Mucosa of gallbladder (tissue), 1 donor: ENCODE measurements around the gene CDH4. TPM values are rescaled to one million over a fixed set of nuclear protein-coding genes. Genes with fewer than 3 reads are reported as not detected.

ENCODE experiments used
- DNase-seq: peaks from one replicate; pipeline ENCODE4 v3.0.0-alpha.2; 2020; ENCODE audit warnings: low spot score
- total RNA-seq: library from RNA; stranded (reverse); gene quantifications from one replicate; pipeline ENCODE4 v1.2.1, GENCODE V29; 2021
- donor health status: DM: no; HTN: no; CAD: no.

CDH4 gene
- total RNA-seq, 1 donor from 2014 or later: 3.5 TPM

GRCh38 chr20:61516346-61517208, 264.5 kb downstream of the CDH4 start:
- no peak for DNase-seq

GRCh38 chr20:61517419-61517818, 265.4 kb downstream of the CDH4 start:
- no peak for DNase-seq

- no peak for DNase-seq
Measured at GRCh38 chr20:61518424-61518951, 266.4 kb downstream of the CDH4 start.

GRCh38 chr20:61519488-61519887, 267.4 kb downstream of the CDH4 start:
- no peak for DNase-seq

GRCh38 chr20:61520076-61520892, 268.2 kb downstream of the CDH4 start:
- DNase-seq: no peak

GRCh38 chr20:61520893-61521460, 268.9 kb downstream of the CDH4 start:
- no peak for DNase-seq

GRCh38 chr20:61521687-61522420, 269.8 kb downstream of the CDH4 start:
- DNase-seq: no peak

- DNase-seq: no peak
Measured at GRCh38 chr20:61522498-61523090, 270.5 kb downstream of the CDH4 start.

GRCh38 chr20:61523145-61523544, 271.1 kb downstream of the CDH4 start:
- DNase-seq: no peak

GRCh38 chr20:61524951-61525666, 273.0 kb downstream of the CDH4 start:
- DNase-seq: no peak

GRCh38 chr20:61525781-61526431, 273.8 kb downstream of the CDH4 start:
- no peak for DNase-seq

GRCh38 chr20:61526907-61527306, 274.8 kb downstream of the CDH4 start:
- no peak for DNase-seq

GRCh38 chr20:61527626-61528025, 275.6 kb downstream of the CDH4 start:
- DNase-seq: no peak

GRCh38 chr20:61528591-61528990, 276.5 kb downstream of the CDH4 start:
- no peak for DNase-seq

- no peak for DNase-seq
Measured at GRCh38 chr20:61529354-61529753, 277.3 kb downstream of the CDH4 start.

GRCh38 chr20:61531553-61532345, 279.7 kb downstream of the CDH4 start:
- no peak for DNase-seq

GRCh38 chr20:61532736-61533135, 280.7 kb downstream of the CDH4 start:
- DNase-seq: no peak

- no peak for DNase-seq
Measured at GRCh38 chr20:61533231-61533631, 281.2 kb downstream of the CDH4 start.

GRCh38 chr20:61534346-61534745, 282.3 kb downstream of the CDH4 start:
- DNase-seq: no peak
